Activated CD4-positive, alpha-beta T cell treated with anti-CD3 and anti-CD28 coated beads for 1 hour (primary cell): ENCODE data around the gene ZDHHC1.
A peak's percentile ranks its signal among the peaks of the same experiment; 100 is the strongest.

Source experiments
- DNase-seq: peaks from one replicate; pipeline ENCODE4 v3.0.0-alpha.2; 2020

Gene ZDHHC1

DNA sequence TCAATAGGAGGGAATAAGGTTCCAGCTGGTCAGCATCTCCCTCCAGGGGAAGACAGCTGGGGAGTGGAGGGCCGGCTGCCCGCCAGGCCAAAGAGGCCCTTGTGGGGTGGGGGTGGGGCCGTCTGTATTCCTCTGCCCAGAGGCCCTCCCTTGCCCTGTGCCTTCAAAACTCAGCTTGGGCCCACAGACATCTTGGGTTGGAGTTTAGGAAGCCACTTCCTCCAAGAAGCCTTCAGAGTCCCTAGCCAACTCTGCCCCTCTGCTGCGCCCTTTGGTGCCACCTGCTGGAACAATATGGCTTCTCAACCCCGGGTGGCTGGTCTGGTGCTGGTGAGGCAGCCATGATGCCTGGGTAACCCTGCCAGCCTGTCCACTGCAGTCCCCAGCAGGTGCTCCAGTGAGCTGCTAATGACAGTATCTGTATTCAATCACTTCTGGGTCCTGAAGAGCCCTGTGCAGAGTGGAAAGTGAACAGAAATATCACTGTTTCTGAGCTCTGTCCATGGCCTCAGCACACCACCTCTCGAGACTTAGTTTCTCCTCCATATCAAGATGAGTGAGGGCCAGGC, 31.3 kb upstream of the ZDHHC1 start:
- peak; percentile 22 for DNase-seq

DNA sequence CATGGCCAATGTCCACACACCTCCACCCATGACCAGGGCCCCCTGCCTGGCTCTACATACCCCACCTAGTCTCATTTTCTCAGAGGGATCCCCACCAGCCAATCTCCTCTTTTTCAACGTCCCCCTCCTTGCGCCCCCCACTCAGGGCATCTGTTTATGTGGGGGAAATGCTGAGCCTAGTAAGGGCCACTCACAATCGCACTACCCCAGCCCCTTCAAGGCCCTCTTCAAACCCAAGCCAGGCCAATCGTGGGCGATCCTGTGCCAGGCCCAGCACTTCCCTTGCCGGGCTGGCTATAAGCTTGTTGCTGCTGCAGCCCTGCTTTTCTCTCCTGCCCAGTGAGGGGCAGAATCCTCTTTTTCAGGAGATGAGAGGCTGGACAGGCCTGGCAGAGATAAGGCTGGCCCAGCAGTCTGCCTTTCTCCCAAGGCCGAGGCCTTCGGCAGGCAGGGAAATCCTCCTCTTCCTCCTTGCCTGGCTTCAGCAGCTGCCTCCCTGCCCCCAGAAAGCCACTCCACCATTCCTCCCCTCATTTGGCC, 30.8 kb upstream of the ZDHHC1 start:
- DNase-seq, result no peak

DNA sequence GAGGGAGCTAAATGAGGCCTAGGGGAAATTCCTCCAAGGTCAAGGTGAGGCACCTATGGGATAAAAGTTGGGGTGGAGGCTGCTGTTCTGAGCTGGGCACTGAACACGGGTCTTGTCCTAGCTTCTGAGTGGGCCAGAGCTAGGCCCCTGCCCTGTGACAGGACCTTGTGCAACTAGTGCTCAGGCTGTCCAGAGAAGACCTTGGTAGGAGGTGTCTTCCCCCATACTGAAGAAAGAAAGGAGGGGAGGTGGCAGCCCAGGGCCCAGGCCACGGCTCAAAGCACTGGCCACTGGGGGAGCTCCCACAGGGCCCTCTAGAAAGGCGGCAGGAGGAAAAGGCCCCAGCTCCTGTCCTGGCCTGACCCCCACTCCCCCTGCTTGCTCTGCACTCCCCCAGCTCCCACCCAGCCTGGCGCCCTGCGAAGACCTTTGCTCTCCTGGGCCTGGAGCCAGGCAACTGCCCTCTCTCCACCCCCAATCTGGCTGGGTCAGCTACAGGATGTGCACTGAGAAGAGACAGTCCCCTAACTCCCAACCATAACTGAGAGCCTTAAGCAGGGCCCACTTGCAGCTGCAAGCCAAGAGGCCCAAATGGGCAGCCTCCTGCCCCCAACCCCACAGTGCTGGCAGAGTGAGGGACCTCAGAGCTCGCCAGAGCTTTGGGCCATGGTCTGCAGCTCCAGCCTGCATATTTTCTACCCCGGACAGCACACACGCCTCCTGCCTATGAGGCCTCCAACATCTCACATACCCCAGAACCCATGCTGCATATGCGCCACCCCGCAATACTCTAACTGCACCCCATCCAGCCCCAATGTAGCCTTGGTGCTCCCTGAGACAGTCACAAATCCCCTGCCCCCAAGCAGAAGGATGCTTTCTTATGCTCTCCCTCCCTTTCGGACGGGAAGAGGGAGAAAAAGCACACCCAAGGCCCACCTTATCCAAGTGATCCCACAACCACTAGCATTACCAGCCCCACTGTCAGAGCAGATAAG, 29.9 kb upstream of the ZDHHC1 start:
- no peak for DNase-seq

DNA sequence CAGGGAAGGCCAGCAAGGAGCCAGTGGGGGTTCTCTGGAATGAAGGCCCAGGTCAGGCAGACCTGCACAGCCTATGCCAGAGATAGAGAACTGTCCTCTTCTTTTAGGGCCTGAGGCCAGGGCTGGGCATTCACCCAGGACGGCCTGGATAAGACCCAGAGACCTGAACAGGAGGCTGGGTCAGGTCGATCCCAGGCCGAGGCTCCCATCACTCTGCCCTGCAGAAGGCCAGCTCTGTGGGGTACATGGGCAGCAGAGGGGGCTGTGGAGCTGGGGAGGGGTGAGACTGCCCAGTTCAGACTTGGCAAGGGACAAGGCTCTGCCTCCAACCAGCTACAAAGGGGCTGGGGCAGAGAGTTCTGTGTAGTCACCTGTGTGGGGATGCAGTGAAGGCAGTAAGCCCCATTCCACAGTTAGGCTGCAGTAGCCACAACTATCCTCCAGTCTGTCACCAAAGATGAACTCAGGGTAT, 29.2 kb upstream of the ZDHHC1 start:
- DNase-seq, result no peak

DNA sequence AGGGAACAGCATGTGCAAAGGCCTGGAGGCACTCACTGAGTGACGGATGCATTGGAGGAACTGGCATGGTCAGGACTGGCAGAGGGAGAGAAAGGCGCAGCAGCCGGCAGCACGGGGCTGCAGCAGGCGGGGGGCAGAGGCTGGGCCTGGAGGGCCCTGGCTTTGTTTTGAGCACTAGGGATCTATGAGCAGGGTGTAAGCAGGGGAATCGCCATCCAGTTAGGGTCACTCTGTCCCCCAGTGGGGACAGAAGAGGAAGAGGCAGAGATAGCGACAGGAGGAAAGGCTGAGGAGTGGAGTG, 28.8 kb upstream of the ZDHHC1 start:
- DNase-seq, result no peak

DNA sequence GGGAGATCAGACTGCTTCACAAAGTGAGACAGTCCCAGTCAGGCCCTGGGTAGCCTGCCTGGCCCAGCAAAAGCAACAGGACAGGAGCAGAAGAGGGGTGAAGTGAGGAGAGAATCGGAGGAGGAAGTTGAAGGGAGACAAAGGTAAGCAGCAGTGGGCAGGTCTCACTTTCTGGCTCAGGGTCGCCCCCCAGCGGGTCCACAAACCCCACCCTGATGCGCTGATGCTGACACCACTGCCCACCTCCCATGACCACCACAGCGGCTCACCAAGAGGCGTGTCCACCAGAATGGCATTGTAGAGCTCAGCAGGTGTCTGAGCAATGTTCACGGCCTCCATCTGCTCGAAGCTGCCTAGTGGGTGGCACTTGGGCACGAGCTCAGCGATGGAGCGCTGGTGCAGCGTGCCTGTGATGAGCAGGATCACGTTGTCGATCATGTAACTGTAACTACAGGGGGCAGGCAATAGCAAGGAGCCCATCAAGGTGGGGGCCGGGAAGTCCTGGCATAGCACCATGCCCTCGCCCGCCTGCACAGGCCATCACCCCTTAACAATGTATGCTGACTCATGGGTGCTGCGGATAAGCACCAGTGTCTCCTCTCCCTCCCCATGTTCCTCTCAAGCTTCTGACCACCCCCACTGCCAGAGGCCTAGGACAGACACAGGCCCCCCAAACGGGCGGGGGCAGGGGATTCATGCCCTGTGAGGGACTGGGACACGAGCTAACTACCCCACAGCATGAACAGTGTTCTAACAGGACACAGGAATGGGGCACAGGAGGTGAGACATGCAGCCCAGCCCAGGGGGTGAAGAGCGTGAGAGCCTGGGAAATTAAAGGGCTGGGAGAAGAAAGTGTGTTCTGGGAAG, 28.2 kb upstream of the ZDHHC1 start:
- no peak for DNase-seq

DNA sequence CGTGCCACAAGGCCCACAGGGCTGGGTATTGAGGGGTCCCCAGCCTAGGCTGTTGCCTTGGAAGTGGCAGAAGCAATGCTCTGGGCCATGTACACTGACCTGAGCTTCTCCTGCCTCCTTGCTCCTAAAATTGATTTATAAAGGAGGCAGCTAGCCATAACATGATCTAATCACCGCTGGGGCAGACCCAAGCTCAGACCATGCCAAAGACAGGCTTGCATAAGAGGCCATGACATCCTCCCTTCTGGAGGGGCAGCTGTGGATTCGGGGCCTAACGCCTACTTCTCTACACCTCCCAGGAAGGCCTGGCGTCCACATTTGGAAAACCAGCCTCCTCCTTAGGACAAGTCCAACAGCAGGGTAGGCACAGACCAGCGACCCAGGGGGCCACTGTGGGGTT, 27.0 kb upstream of the ZDHHC1 start:
- no peak for DNase-seq

DNA sequence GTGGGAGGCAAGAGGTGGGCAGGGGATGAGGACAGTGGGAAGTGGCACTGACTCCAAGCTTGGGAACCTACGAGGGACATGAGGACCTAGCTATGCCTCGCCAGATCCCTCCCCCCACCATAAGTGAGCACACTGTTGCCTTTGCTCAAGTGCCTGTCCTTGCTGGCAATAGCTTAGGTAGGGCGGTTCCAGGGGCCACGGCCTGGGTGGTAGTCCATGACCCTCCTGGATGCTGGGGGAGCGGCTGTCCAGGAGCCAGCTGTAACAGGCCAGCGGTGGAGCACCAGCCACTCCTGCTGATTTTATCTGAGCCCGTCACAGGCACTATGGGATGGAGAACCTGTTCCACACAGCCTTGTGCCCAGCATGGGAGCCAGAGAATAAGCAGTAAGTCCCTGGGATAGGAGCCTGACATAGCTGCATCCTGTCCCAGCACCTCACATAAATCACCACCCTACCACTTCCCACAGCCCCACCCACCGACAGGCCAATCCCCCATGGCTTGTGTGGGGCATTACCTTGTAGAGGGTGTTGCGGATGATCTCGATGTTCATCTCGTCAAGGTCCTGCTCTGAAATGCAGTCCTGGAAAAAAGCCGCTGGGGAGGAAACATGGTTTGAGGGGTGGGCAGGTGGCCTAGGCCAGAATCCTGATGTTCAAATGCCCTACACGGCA, 26.4 kb upstream of the ZDHHC1 start:
- DNase-seq, result no peak

DNA sequence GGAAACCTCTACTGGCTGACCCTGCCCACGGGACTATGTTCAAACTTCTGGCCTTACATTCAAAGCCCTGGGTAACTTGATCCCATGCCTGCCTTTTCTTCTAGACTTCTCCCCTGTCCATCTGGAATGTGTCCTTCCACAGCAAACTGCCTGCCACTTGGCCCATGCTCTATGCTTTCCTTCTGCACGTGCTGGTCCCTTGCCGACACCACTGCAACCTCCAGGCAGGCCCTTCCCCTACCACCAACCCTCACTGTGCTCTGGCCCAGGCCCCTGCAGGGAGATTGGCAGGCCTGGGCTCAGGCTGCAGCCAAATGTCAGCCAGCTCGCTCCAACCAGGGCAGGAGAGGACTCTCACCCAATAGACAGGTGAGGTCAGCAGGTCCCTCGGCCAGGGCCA, 25.6 kb upstream of the ZDHHC1 start:
- no peak for DNase-seq

DNA sequence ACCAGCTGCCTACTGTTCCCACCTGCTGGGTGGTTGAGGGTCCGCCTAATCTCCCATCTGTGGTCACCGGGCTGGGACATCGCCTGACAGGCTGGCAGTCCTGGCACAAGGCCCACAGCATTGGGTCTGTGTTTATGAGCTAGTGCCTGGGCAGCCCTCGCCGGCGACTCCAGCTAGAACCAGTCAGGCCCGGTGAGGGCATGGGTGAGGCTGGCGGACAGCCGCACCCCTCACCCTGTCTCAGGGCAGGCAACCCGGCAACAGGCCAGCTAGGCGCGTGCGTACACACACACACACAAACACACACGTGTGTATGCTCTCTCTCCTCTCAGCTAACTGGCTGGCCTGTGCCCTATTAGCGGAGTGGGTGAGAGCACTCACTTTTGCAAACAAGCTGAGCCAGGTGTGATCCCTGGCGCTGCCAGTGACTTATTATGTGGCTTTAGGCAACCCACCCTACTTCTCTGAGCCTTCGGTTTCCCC, 25.0 kb upstream of the ZDHHC1 start:
- DNase-seq, result no peak

DNA sequence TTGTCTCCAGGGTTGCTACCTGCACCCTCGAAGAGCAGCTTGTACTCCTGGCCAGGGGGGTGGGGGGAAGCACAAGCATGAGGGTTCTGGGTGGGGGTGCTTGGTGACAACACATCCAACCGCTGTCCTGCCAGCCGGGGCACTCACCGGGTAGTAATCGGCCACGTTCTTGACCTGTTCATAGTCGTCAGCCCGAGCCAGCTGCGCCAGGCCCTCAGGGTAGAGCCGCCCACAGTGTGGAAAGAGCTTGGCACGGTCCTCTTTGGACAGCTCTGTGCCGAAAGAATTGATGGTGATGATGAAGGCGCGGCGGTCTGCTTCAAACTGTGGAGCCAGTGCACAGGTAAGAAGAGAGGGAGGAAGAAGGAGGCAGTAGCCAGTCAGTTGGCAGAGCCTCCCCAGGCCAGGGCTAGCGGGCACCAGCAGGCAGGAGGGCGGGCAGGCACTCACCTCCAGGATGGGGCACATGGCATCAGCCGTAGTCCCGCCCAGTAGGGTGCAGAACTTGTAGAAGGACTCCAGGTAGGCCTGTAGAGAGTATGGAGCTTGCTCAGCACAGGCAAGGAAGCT, 22.6 kb upstream of the ZDHHC1 start:
- no peak for DNase-seq

DNA sequence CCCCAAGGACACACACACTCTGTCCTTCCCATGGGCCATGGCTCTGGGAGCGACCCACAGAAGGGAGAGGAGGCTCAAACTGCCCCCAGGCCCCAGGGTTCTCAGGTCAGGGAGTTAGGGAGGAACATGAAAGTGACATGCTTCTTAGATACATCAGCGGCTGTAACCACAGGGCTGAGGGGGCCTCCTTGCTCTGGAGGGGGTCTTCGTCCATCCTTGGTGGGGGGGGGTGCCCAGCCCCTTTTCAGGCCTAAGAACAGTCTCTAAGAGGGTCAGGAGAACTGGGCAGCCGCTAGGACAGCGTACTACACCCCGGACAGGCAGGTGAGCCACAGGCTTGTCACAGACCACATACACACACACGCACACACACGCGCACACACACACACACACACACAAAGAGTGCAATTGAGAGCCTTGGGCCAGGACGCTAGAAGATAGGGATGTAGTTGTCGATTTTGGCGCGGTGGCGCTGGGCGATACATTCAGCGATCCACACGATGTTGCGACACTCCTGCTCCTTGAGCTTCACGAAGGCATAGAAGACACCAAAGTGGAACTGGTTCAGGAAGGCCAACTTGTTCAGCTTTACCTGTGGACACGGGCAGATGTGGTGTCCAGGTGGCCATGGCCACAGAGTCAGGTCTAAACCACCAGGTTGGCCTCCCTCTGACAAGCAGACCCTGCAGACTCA, 22.0 kb upstream of the ZDHHC1 start:
- no peak for DNase-seq

DNA sequence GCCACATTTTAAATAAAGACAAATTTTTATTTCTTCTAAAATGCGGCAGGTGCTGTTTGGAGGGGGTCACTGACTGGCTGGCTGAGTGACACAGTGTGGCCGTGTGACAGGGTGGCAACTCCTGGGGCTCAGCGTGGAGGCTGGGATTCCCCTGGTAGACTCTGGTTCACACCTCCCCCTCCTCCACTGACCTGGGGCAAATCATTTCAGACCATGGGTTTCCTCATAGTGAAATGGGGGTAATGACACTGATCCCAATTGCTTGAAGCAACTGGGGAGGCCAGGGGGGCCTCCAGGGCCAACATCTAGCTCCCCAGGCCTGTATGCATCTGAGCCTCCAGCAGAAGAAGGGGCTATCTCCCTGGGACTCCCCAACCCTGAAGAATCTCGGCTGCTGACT, 21.2 kb upstream of the ZDHHC1 start:
- no peak for DNase-seq

DNA sequence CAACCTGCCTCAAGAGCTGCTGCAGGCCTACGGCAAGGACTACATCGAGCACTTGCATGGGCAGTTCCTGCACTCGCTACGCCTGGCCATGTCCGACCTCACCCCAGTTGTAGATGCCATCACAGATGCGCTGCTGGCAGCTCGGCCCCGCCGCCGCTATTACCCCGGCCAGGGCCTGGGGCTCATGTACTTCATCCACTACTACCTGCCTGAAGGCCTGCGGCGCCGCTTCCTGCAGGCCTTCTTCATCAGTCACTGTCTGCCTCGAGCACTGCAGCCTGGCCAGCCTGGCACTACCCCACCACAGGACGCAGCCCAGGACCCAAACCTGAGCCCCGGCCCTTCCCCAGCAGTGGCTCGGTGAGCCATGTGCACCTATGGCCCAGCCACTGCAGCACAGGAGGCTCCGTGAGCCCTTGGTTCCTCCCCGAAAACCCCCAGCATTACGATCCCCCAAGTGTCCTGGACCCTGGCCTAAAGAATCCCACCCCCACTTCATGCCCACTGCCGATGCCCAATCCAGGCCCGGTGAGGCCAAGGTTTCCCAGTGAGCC, 20.4 kb upstream of the ZDHHC1 start:
- DNase-seq, result no peak

DNA sequence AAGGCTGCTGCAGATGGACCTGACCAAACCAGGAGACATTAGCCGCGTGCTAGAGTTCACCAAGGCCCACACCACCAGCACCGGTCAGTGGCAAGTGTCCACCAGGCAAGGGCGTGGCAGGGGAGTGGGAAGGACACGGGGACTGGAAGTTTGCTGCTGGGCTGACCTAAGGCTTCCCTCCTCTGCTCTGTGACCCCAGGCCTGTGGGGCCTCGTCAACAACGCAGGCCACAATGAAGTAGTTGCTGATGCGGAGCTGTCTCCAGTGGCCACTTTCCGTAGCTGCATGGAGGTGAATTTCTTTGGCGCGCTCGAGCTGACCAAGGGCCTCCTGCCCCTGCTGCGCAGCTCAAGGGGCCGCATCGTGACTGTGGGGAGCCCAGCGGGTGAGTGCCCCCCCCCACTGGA, 19.5 kb upstream of the ZDHHC1 start:
- no peak for DNase-seq

DNA sequence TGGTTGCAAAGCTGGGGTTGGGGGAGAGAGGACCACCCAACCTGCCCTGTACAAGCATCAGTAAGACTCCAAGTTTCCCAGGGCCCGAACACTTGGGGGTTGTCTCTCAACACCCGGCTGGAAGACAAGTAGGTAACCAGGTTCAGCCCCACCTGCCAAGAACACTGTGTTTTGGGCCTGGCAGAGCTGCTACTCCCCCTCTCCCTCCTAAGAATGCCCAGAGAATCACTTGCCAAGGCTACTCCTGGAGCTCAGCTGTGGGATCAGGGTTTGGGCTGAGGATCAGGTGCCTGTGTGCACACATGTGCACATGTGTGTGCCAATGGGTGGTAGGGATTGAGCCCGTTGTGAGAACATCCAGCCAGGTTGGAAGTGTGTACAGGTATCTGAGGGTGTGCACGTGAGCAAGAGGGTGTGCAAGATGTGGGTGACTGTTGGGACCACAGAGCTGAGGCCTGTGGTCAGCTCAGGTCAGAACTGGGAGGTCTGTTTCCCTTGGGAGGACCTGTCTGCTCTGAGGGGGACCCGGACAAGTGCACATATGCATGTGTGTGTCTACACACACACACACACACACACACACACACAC, 16.9 kb upstream of the ZDHHC1 start:
- DNase-seq, result no peak

DNA sequence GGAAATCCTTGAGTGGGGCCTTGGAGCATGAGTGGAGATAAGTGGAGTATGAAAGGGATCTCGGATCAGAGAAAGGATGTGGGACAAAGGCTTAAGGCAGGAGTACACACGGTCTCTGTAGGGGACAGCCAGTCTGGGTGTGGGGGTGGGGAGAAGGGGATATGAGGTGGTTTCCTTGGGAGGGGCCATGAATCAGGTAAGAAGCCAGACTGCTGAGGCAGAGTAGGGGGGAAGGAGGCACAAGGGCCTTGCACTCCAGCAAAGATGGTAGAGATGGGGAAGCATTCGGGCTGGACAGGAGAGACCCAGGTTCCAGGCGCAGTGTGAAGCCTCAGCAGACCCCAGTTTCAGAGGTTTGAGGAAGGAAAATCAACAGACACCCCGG, 16.2 kb upstream of the ZDHHC1 start:
- DNase-seq, result no peak

DNA sequence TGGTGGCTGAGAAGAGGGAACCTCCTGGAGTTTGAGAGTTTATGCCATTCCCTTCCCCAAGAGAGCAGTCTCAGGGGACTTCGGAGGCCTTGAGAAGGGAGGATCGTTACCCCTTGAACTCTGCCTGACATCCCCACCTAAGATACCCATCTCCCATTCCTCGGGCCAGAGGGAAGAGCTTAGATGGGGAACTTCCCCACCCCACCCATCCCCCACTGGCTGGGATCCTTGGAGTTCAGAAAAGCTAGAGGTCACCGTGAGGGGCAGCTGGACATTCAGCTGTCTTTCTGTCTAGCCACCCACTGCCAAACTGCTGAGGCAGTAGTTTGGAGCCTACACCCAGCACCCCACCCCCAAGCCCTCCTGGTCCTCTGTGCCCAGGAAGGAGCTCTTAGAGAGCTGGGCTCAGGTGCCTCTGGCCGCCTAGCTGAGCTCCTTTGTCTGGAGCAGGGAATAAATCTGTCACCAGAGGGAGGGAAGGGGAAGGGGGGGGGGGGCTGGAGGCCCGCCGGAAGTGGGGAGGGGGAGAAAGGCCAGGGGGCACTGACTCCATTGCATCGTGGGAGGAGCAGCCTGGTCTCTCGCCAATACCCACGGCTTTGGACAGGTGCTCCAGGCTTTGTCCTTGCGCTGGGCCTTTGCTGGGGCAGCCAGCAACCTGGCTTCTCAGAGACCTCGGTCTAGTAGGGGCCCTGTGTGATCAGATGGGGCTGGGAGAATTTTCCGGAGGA, 15.7 kb upstream of the ZDHHC1 start:
- DNase-seq, result no peak

DNA sequence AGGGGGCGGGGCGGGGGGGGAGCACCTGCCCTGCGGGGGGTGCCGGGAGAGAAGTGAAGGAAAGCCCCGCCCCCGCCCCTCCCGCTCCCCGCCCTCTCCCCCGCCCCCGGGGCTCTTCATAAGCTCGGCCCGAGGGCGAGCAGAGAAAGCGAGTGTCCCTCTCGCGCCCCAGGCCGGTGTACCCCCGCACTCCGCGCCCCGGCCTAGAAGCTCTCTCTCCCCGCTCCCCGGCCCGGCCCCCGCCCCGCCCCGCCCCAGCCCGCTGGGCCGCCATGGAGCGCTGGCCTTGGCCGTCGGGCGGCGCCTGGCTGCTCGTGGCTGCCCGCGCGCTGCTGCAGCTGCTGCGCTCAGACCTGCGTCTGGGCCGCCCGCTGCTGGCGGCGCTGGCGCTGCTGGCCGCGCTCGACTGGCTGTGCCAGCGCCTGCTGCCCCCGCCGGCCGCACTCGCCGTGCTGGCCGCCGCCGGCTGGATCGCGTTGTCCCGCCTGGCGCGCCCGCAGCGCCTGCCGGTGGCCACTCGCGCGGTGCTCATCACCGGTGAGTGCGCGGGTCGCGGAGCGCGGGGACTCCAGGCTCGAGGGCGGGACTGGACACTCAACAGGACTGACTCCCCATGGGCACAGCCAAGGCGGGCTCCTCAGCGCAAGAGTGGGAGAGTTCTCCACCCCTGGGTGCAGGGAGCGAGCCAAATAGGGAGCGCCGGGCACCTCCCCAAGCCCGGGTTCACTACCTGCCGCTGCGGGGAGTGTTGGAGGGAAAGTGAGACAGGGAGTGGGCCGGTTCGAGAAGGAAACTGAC, 14.9 kb upstream of the ZDHHC1 start, which contains the start of gene HSD11B2:
Gene HSD11B2 (plus strand): TSS at position 145 of the 798 bp plus-strand sequence. CDS start 128 bp downstream, at position 273.
- no peak for DNase-seq
